Adrenal gland (tissue), 12 donors: ENCODE data around the gene FTH1. TPM values are rescaled to one million over a fixed set of nuclear protein-coding genes. Genes with fewer than 3 reads are reported as not detected.

Experiments
- DNase-seq, 7 donors: peaks; one replicate each; pipeline ENCODE4 v3.0.0-alpha.2; 2019 to 2020
- H3K27ac ChIP-seq, 5 donors: fragments of 200-600 bp; sonication (generic) in 4 of 5; 1 replicate in 3 of 5; 2 replicates in 2 of 5; pipeline versions ENCODE4 v1.5.1 to v1.8.0; 2016 to 2020; ENCODE audit warnings: mild to moderate bottlenecking in 1 of 5
- H3K27me3 ChIP-seq: fragments of 200-600 bp; 2 replicates; pipeline ENCODE4 v1.8.0; 2021
- H3K36me3 ChIP-seq, 2 donors: fragments of 200-600 bp; replicated peaks in 1 of 2; 1 replicate in 1 of 2; 2 replicates in 1 of 2; pipeline versions ENCODE4 v1.5.1 to v1.8.0; 2018 to 2022
- H3K4me1 ChIP-seq, 2 donors: fragments of 200-600 bp; replicated peaks in 1 of 2; 1 replicate in 1 of 2; 2 replicates in 1 of 2; pipeline versions ENCODE4 v1.5.1 to v1.8.0; 2018 to 2021
- H3K4me3 ChIP-seq, 4 donors: fragments of 200-600 bp; sonication (generic) in 3 of 4; one replicate each; pipeline ENCODE4 v1.5.1; 2016 to 2018
- H3K9me3 ChIP-seq, 3 donors: fragments of 200-600 bp; sonication (generic) in 1 of 3; replicated peaks in 1 of 3; 1 replicate in 2 of 3; 2 replicates in 1 of 3; pipeline versions ENCODE4 v1.5.1 to v1.8.0; 2016 to 2021
- CTCF ChIP-seq, 6 experiments: fragments of 450-650 bp in 4 of 6; fragments of 200-600 bp in 2 of 6; sonication (generic) in 1 of 6; IDR thresholded peaks; 1 replicate in 5 of 6; 2 replicates in 1 of 6; pipeline versions ENCODE4 v1.5.1 to v1.8.0; 2016 to 2021; ENCODE audit warnings: antibody characterized with exemption in 6 of 6, mild to moderate bottlenecking in 2 of 6, moderate library complexity in 1 of 6
- POLR2A ChIP-seq, 2 donors: fragments of 450-650 bp; IDR thresholded peaks; one replicate each; pipeline ENCODE4 v1.6.1; 2017; ENCODE audit warnings: antibody characterized with exemption in 2 of 2, mild to moderate bottlenecking in 2 of 2, moderate library complexity in 1 of 2
- WGBS, 4 donors: extraction: QIAGEN DNeasy Blood & Tissue Kit in 2 of 4; methylation state at CpG; one replicate each; pipeline versions ENCODE4 v1.1.5 to v1.1.7; 2013 to 2017; 5-methylcytosine and 5-hydroxymethylcytosine counted together
- intact Hi-C, 2 donors: fragments of 100-400 bp; cut with DNase I; formaldehyde crosslinking; loops; one replicate each; pipeline versions ENCODE4 v1.14.1 to v1.15.0; 2022 to 2023
- polyA plus RNA-seq, 3 donors: library from polyadenylated mRNA; stranded (reverse); fragments of 200-250 nt in 2 of 3; fragments of 350-450 nt in 1 of 3; fragmentation: Illumina TruSeq in 1 of 3; extraction: RNeasy Lipid Tissue Mini Kit (QIAGEN cat#74804) in 1 of 3; gene quantifications; one replicate each; pipeline ENCODE4 v1.2.3, GENCODE V29; 2013 to 2014
- total RNA-seq, 9 donors: library from RNA; depleted of rRNA in 4 of 9; stranded (reverse); fragments of >200 nt in 4 of 9; fragments of 120-200 nt in 1 of 9; fragmentation: NEBNext Ultra II Directional in 1 of 9; extraction: Animal tissue kit (Norgen Biotek cat#: 25700) in 1 of 9; gene quantifications; one replicate each; pipeline versions ENCODE4 v1.1.0 to v1.2.4, GENCODE V29; 2013 to 2023
- donor health status: healthy with polysubstance abuse.
- donor health status: Bipolar disorder and iron deficiency.
- donor health status: DM: yes; HTN: yes; CAD: no.
- donor health status: DM: no; HTN: no; CAD: no.
- donor health status: DM: no; HTN: no; CAD: no.
- donor health status: DM: yes; HTN: yes; CAD: no.

Gene FTH1
- total and polyA plus RNA-seq, 12 donors = 530 to 5,565 (median 3,420) TPM

- no peaks in the 10 kb centered on the region for H3K9me3 ChIP-seq
- H3K36me3 ChIP-seq = no peaks in the 10 kb centered on the region
- intact Hi-C loops = no loop called here
- TF ChIP-seq CTCF (IDR thresholded peaks at IDR 0.05) (no peak), POLR2A (IDR thresholded peaks at IDR 0.05) (no peak)
- no peak overlapping the region for H3K27ac ChIP-seq
- WGBS, 4 donors = 89 to 100% (median 96%) methylated on average over 1 of the region's 1 CpG
- peak in 2 of 7 donors; percentile 2 to 17 for DNase-seq
- H3K4me1 ChIP-seq = peaks cover 13 to 19% of the 10 kb centered on the region in 2 donors
- no peaks in the 10 kb centered on the region for H3K27me3 ChIP-seq
- H3K4me3 ChIP-seq = no peak overlapping the region
Observed at GRCh38 chr11:61927501-61927900, 39.9 kb downstream of the FTH1 start.

- TF ChIP-seq CTCF (IDR thresholded peaks at IDR 0.05) (no peak), POLR2A (IDR thresholded peaks at IDR 0.05) (no peak)
- Histone ChIP-seq H3K4me1 (peaks cover 13 to 20% of the 10 kb centered on the region in 2 donors), H3K36me3 (no peaks in the 10 kb centered on the region), H3K27ac (no peak overlapping the region), H3K4me3 (no peak overlapping the region), H3K9me3 (no peaks in the 10 kb centered on the region), H3K27me3 (no peaks in the 10 kb centered on the region)
- 85 to 98% (median 94%) methylated on average over 3 of the region's 3 CpGs for WGBS, 4 donors
- DNase-seq = peak in 1 of 7 donors; percentile 15
- intact Hi-C loops = no loop called here
Observed at GRCh38 chr11:61926235-61926634, 41.2 kb downstream of the FTH1 start.

GRCh38 chr11:61925736-61926135, 41.7 kb downstream of the FTH1 start:
- no peaks in the 10 kb centered on the region for H3K9me3 ChIP-seq
- DNase-seq = no peak
- WGBS, 4 donors = 91 to 98% (median 92%) methylated on average over 2 of the region's 2 CpGs
- intact Hi-C loops = no loop called here
- TF ChIP-seq CTCF (IDR thresholded peaks at IDR 0.05) = no peak
- TF ChIP-seq POLR2A (IDR thresholded peaks at IDR 0.05) = no peak
- H3K4me1 ChIP-seq = peaks cover 13 to 20% of the 10 kb centered on the region in 2 donors
- no peaks in the 10 kb centered on the region for H3K36me3 ChIP-seq
- no peaks in the 10 kb centered on the region for H3K27me3 ChIP-seq
- no peak overlapping the region for H3K4me3 ChIP-seq
- no peak overlapping the region for H3K27ac ChIP-seq

- 54 to 65% (median 62%) methylated on average over 4 to 6 of the region's 6 CpGs for WGBS, 4 donors
- Histone ChIP-seq H3K4me3 (no peak overlapping the region), H3K27ac (peak overlapping the region in 4 of 5 donors; percentile 3 to 93 (median 69)), H3K36me3 (no peaks in the 10 kb centered on the region), H3K4me1 (peaks cover 13 to 20% of the 10 kb centered on the region in 2 donors), H3K9me3 (no peaks in the 10 kb centered on the region), H3K27me3 (no peaks in the 10 kb centered on the region)
- DNase-seq = no peak
- intact Hi-C loops = no loop called here
- TF ChIP-seq POLR2A (IDR thresholded peaks at IDR 0.05) = no peak
- no peak for TF ChIP-seq CTCF (IDR thresholded peaks at IDR 0.05)
Observed at GRCh38 chr11:61924064-61924455, 43.4 kb downstream of the FTH1 start.
